ENCODE data around the gene ANKS6. TPM values are rescaled to one million over a fixed set of nuclear protein-coding genes. Genes with fewer than 3 reads are reported as not detected.
A peak's percentile ranks its signal among the peaks of the same experiment; 100 is the strongest.

The ANKS6 gene
- total RNA-seq, 1 donor from 2014 or later, result 30.9 TPM

GRCh38 chr9:98784831-98785806 lies 11.2 kb downstream of the ANKS6 start:
- no peaks in the 10 kb centered on the region for H3K9me3 Mint-ChIP-seq
- DNase-seq (ENCODE audit: low read depth, low spot score), result no peak
- H3K27me3 Mint-ChIP-seq (ENCODE audit: low read depth), result no peaks in the 10 kb centered on the region
- H3K4me3 Mint-ChIP-seq, result no peak overlapping the region
- no peak overlapping the region for H3K27ac Mint-ChIP-seq (ENCODE audit: unreplicated experiment)
- no peak for TF ChIP-seq CTCF (conservative IDR thresholded peaks at IDR 0.05)
- H3K36me3 Mint-ChIP-seq (ENCODE audit: low read depth), result peaks cover 3% of the 10 kb centered on the region
- H3K4me1 Mint-ChIP-seq, result no peaks in the 10 kb centered on the region

DNA sequence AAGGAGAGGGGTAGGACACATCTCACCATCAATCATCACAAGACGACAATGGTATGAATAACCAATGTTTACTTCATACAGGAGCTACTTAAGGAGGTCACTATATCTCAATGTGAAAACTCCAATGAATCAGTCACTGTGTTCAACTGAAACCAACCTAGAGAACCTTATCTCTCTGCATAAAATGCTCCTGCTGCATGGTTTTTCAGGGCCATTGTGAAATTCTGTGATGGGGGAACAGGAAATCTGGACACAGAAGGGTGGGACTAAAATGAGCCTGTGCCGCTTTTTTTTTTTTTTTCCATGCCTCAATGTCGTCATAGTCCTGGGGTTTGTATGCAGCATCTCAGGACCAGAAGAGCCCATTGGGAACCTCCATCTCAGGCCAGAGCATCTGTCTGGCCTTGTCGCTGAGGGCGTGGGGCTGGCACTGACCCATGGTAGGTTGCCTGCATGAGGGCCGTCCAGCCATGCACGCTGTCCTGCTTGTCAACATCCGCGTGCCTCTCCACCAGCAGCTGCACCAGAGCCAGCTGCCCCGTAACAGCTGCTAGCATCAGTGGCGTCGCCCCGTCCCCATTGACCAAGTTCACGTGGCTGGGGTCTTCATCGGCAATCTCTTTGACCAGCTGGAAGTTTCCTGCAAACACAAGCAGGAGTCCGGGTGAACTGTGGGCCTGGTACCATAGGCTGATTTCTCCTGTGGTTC lies 12.7 kb downstream of the ANKS6 start:
- no peak for DNase-seq (ENCODE audit: low read depth, low spot score)
- Mint-ChIP-seq H3K4me3 (no peak overlapping the region), H3K27me3 (ENCODE audit: low read depth) (no peaks in the 10 kb centered on the region), H3K4me1 (no peaks in the 10 kb centered on the region), H3K27ac (ENCODE audit: unreplicated experiment) (no peak overlapping the region), H3K9me3 (no peaks in the 10 kb centered on the region), H3K36me3 (ENCODE audit: low read depth) (peaks cover 3% of the 10 kb centered on the region)
- TF ChIP-seq CTCF (conservative IDR thresholded peaks at IDR 0.05), result no peak

- H3K36me3 Mint-ChIP-seq (ENCODE audit: low read depth), result peaks cover 3% of the 10 kb centered on the region
- no peaks in the 10 kb centered on the region for H3K9me3 Mint-ChIP-seq
- no peak for TF ChIP-seq CTCF (conservative IDR thresholded peaks at IDR 0.05)
- H3K27me3 Mint-ChIP-seq (ENCODE audit: low read depth), result no peaks in the 10 kb centered on the region
- no peaks in the 10 kb centered on the region for H3K4me1 Mint-ChIP-seq
- no peak overlapping the region for H3K4me3 Mint-ChIP-seq
- peak overlapping the region; percentile 71 for H3K27ac Mint-ChIP-seq (ENCODE audit: unreplicated experiment)
- DNase-seq (ENCODE audit: low read depth, low spot score), result no peak
Observed at GRCh38 chr9:98781588-98782383, 14.6 kb downstream of the ANKS6 start.

DNA sequence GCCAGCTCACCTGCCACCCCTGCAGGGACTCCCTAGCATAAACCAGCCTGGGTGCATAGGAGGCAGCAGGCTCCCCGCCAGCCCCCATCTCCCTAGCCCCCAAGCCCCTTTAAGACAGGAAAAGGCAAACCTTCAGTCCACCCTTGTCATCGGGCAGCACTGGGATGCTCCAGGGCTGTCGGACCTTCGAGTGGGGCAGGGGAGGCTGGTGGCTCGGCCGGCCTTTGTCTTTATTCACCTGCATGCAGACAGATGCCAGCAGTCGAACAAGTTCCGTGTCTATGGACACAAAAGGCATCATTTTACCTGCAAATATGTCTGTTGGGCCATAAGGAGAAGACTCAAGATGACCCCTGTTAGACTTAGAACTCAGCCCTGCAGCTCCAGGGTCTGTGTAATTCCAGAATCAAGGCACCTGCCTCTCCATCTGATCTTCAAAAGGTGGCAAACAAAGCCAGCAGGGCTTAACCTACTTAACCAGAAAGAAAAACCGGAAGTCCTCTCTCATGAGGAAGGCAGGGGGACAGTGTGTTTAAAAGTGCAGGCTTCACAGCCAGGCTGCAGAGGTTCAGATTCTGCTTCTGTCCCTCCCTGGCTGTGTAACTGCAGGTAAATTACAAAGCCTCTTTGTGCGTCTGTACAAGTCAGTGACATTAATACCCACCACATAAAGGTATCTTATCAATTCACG lies 16.2 kb downstream of the ANKS6 start:
- Mint-ChIP-seq H3K36me3 (ENCODE audit: low read depth) (peaks cover 3% of the 10 kb centered on the region), H3K4me1 (no peaks in the 10 kb centered on the region), H3K27ac (ENCODE audit: unreplicated experiment) (no peak overlapping the region), H3K9me3 (no peaks in the 10 kb centered on the region), H3K4me3 (no peak overlapping the region), H3K27me3 (ENCODE audit: low read depth) (no peaks in the 10 kb centered on the region)
- TF ChIP-seq CTCF (conservative IDR thresholded peaks at IDR 0.05), result no peak
- no peak for DNase-seq (ENCODE audit: low read depth, low spot score)

Data from neural crest cell (in vitro differentiated cells).